ENCODE measurements around the gene ALDH8A1. TPM values are rescaled to one million over a fixed set of nuclear protein-coding genes. Genes with fewer than 3 reads are reported as not detected.

Gene ALDH8A1
- total RNA-seq, 1 donor from 2014 or later, result 4.5 TPM

- intact Hi-C loops (cut with micrococcal nuclease), result no loop called here
These were observed 1.8 kb upstream of the ALDH8A1 start for GRCh38 chr6:134951494-134952263.

- intact Hi-C loops (cut with micrococcal nuclease), result no loop called here
These were observed 581 bp upstream of the ALDH8A1 start for GRCh38 chr6:134950482-134950881.

- intact Hi-C loops (cut with micrococcal nuclease), result no loop called here
These were observed 1.2 kb downstream of the ALDH8A1 start for GRCh38 chr6:134948691-134949090.

GRCh38 chr6:134948142-134948541 is 1.8 kb downstream of the ALDH8A1 start:
- intact Hi-C loops (cut with micrococcal nuclease), result no loop called here

GRCh38 chr6:134945045-134945444 is 4.9 kb downstream of the ALDH8A1 start:
- intact Hi-C loops (cut with micrococcal nuclease), result no loop called here

- intact Hi-C loops (cut with micrococcal nuclease), result no loop called here
These were observed 6.3 kb downstream of the ALDH8A1 start for GRCh38 chr6:134943522-134944111.

- intact Hi-C loops (cut with micrococcal nuclease), result no loop called here
These were observed 11.0 kb downstream of the ALDH8A1 start for GRCh38 chr6:134938896-134939295.

GRCh38 chr6:134937426-134937825 is 12.5 kb downstream of the ALDH8A1 start:
- intact Hi-C loops (cut with micrococcal nuclease), result no loop called here

GRCh38 chr6:134936931-134937330 is 13.0 kb downstream of the ALDH8A1 start:
- intact Hi-C loops (cut with micrococcal nuclease), result no loop called here

GRCh38 chr6:134936476-134936875 is 13.4 kb downstream of the ALDH8A1 start:
- intact Hi-C loops (cut with micrococcal nuclease), result no loop called here

GRCh38 chr6:134934793-134935485 is 15.0 kb downstream of the ALDH8A1 start:
- intact Hi-C loops (cut with micrococcal nuclease), result no loop called here

GRCh38 chr6:134932535-134933470 is 17.1 kb downstream of the ALDH8A1 start:
- intact Hi-C loops (cut with micrococcal nuclease), result no loop called here

GRCh38 chr6:134932098-134932497 is 17.8 kb downstream of the ALDH8A1 start:
- intact Hi-C loops (cut with micrococcal nuclease), result no loop called here

GRCh38 chr6:134930463-134930862 is 19.4 kb downstream of the ALDH8A1 start:
- intact Hi-C loops (cut with micrococcal nuclease), result no loop called here

GRCh38 chr6:134928151-134928900 is 21.6 kb downstream of the ALDH8A1 start:
- intact Hi-C loops (cut with micrococcal nuclease), result no loop called here

- intact Hi-C loops (cut with micrococcal nuclease), result no loop called here
These were observed 24.1 kb downstream of the ALDH8A1 start for GRCh38 chr6:134925800-134926199.

GRCh38 chr6:134921721-134922261 is 28.1 kb downstream of the ALDH8A1 start:
- intact Hi-C loops (cut with micrococcal nuclease), result no loop called here

- intact Hi-C loops (cut with micrococcal nuclease), result no loop called here
These were observed 28.6 kb downstream of the ALDH8A1 start for GRCh38 chr6:134921276-134921675.

GRCh38 chr6:134920422-134920821 is 29.5 kb downstream of the ALDH8A1 start:
- intact Hi-C loops (cut with micrococcal nuclease), result no loop called here

- intact Hi-C loops (cut with micrococcal nuclease), result no loop called here
These were observed 31.4 kb downstream of the ALDH8A1 start for GRCh38 chr6:134918418-134918961.

Data from T-helper 1 cell treated with Interleukin-12 subunit alpha and Interleukin-12 subunit beta and Interleukin-4 antibody, amounts not matched to agents 30 ng/mL and 1 ng/mL, for 36 hours (primary cell).